Uterus (tissue), 2 donors: ENCODE measurements around the gene KRT79.

Source experiments
- CTCF ChIP-seq, 4 experiments: fragments of 200-600 bp in 2 of 4; fragments of 450-650 bp in 2 of 4; sonication (generic) in 2 of 4; IDR thresholded peaks; one replicate each; pipeline ENCODE4 v1.5.1; 2016 to 2019; ENCODE audit warnings: antibody characterized with exemption in 4 of 4, mild to moderate bottlenecking in 2 of 4, moderate library complexity in 1 of 4
- POLR2A ChIP-seq, 2 donors: fragments of 450-650 bp; IDR thresholded peaks; one replicate each; pipeline ENCODE4 v1.6.1; 2016; ENCODE audit warnings: antibody characterized with exemption in 2 of 2, mild to moderate bottlenecking in 1 of 2, moderate library complexity in 1 of 2

DNA sequence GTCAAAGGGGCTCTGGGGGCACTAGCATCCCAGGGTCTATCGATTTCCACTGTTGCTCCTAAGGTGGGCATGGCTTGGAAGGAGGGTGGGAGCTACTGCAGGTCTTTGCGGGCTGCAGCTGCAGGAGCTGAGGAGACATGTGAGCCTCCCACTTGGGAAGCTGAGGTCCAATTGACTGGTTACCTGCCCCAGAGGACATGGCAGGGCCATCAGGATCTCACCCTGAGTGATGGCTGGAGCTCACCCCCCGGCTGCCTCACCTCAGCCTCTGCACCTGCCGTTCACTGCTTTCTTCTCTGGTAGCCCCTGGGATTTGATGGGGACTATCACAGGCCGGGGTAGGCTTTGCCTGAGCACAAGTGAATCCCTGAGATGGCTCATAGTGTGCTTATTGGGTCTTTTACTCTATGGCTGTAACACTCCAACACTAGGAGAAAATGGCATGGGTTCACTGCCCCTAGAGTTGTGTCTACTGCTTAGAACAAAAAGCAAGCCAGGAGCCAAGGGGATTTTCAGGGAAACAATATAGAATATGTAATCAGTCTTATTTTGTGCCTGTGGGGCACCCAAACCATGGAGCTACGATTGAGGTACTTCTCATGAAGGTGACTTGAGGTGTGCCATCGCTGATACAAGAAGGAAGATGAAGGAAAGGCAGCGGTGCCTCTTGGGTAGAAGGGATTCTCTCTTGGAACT, 17.0 kb downstream of the KRT79 start:
- TF ChIP-seq CTCF (IDR thresholded peaks at IDR 0.05) (no peak), POLR2A (IDR thresholded peaks at IDR 0.05) (no peak)
